Activated CD4-positive, alpha-beta memory T cell treated with anti-CD3 and anti-CD28 coated beads, Interleukin-2, amount 10 ng/mL, durations not matched to agents 7 days and 5 days (primary cell): ENCODE data around the gene CHCHD2. TPM values are rescaled to one million over a fixed set of nuclear protein-coding genes. Genes with fewer than 3 reads are reported as not detected.
"Not testable (repeated sequence)": the region's sequence is repeated elsewhere in the genome, so short reads cannot be mapped to it uniquely, and the experiment has no call there.

ENCODE experiments used
- CTCF ChIA-PET: fragments of 350-600 bp; sonication (Branson Sonifier 250); formaldehyde crosslinking; loops from one replicate; lab custom pipeline; 2021; ENCODE audit warnings: antibody characterized with exemption, inconsistent platforms; lab: Charles Lee
- POLR2A ChIA-PET: fragments of 350-600 bp; sonication (Branson Sonifier 250); formaldehyde crosslinking; loops from one replicate; lab custom pipeline; 2021; ENCODE audit warnings: antibody characterized with exemption; lab: Charles Lee
- DNase-seq: peaks from one replicate; pipeline ENCODE4 v3.0.0-alpha.2; 2020
- H3K27ac Mint-ChIP-seq: one replicate; pipeline ENCODE4 v1.8.0; 2021; ENCODE audit warnings: mild to moderate bottlenecking, mixed read lengths
- H3K27me3 Mint-ChIP-seq: one replicate; pipeline ENCODE4 v1.8.0; 2021; ENCODE audit warnings: mixed read lengths
- H3K36me3 Mint-ChIP-seq: one replicate; pipeline ENCODE4 v1.8.0; 2021; ENCODE audit warnings: low read depth, mixed read lengths
- H3K4me1 Mint-ChIP-seq: one replicate; pipeline ENCODE4 v1.8.0; 2021; ENCODE audit warnings: mixed read lengths
- H3K4me3 Mint-ChIP-seq: one replicate; pipeline ENCODE4 v1.8.0; 2021; ENCODE audit warnings: mild to moderate bottlenecking, mixed read lengths
- H3K9me3 Mint-ChIP-seq: one replicate; pipeline ENCODE4 v1.8.0; 2021; ENCODE audit warnings: mixed read lengths
- total RNA-seq, 2 experiments: library from RNA; stranded (reverse); gene quantifications; one replicate each; pipeline ENCODE4 v1.2.3, GENCODE V29; 2021

The CHCHD2 gene, protein sequence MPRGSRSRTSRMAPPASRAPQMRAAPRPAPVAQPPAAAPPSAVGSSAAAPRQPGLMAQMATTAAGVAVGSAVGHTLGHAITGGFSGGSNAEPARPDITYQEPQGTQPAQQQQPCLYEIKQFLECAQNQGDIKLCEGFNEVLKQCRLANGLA
- 100 to 1,000 TPM; 482 to 505 TPM for total RNA-seq

DNA sequence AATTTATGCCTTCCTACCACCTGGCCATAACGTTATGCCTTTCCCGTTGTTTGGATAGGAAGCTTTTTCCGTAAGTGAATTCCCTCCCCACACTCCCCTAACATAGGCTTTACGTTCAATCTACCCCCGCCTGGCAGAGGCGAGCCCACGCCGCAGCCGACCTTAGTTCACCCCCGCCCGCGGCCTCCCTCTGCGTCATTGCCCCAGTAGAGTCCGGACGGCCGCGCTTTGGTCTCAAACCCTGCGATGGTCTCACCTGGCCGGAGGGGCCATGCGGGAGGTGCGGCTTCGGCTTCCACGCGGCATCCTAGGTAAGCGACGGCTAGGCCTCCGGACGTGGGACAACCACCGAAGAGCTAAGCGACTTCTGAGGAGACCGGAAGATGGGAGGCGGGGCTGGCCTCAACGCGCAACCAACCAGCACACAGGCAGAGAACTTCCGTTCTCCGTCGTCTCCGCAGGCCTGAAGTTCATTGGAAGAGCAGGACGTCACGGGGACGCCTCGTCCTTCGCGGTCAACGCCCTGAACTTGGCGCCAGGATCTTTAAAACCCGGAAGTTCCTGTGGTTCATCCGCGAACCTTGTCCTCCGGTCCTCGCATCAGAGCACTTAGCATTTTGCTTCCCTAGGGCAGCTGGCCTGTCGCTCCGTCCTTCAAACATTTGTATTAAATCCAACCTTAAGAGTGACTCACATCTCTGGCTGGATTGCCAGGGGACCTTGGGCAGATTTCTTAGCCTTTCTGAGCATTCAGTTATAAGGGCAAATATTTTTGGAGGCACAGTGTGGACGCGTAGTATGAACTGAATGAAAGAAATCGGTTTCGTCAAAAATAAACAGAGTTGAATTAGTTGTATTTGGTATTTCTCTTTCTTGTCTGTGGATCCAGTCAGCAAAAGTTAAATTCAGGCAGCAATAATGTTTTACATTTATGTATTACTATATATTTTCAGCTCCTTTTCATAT is at the start of gene CHCHD2:
CHCHD2 (minus strand) TSS at position 369 of the 966 bp plus-strand sequence; CDS start at position 306, 63 bp downstream.
- ChIA-PET POLR2A (interaction anchor here (0.7 to 2.7 kb wide), 21 partner anchors 8 to 1350 kb away, joined by 3 to 33 read pairs (median 5); partner anchors contain the start of genes CCT6A, LANCL2, NIPSNAP2 and PSPH), CTCF (interaction anchor here (0.6 to 1.7 kb wide), 5 partner anchors 32 to 74 kb away, joined by 3 to 14 read pairs (median 3); partner anchors contain the start of genes CCT6A, PSPH and SUMF2)
- Mint-ChIP-seq H3K4me3 (peak within 1 kb of the TSS; percentile 99), H3K9me3 (peaks cover 7% of the 10 kb centered on the region), H3K27ac (peak within 1 kb of the TSS; percentile 94), H3K4me1 (peaks cover 44% of the 10 kb centered on the region), H3K27me3 (no peaks in the 10 kb centered on the region), H3K36me3 (peaks cover 43% of the 10 kb centered on the region)
- peak; percentile 96 for DNase-seq

DNA sequence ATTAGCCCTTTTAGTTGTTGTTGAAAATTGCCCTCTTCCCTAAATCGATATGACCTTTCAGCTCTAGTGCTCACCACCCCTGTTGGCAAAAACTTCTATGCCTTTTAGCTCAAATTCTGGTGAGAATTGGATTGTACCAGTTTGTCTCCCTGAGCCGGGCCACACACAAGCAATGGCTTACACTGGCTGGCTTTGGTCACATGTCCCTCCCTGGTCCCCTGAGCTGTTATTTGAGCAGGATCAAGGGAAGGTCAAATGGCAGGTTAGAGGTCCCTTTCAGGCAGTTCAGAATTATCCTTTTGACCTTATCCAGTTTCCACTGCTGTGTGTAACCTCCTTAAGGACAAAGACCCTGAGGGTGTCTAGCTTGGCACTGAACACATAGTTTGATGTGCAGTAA is 24.8 kb upstream of the CHCHD2 start:
- H3K4me1 Mint-ChIP-seq, H3K36me3 Mint-ChIP-seq, DNase-seq, H3K27ac Mint-ChIP-seq, CTCF ChIA-PET, H3K27me3 Mint-ChIP-seq, H3K4me3 Mint-ChIP-seq, POLR2A ChIA-PET, H3K9me3 Mint-ChIP-seq: not testable (repeated sequence)

DNA sequence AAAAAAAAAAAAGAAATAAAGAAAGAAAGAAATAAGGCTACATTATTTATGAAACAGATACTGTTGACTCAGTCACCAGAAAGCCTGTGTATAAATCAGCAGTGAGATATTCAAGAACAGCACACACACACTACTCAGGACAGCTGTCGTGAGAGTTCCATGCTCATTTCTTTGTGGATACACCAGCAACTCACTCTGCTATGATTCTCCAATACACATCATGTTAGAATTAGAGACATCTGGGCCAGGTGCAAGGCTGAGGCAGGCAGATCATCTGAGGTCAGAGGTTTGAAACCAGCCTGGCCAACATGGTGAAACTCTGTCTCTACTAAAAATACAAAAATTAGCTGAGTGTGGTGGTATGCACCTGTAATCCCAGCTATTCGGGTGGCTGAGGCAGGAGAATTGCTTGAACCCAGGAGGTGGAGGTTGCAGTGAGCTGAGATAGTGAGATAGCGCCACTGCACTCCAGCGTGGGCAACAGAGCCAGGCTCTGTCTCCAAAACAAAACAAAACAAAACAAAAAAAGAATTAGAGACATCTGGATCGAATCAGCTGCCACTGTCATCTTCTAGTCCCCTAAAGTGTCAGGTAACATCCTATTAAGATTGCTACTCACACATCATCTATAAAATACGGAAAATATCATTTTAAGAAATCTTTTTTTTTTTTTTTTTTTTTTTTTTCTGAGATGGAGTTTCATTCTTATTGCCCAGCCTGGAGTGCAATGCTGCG is 21.1 kb upstream of the CHCHD2 start:
- Mint-ChIP-seq H3K4me1 (no peaks in the 10 kb centered on the region), H3K4me3 (no peak overlapping the region), H3K36me3 (no peaks in the 10 kb centered on the region), H3K9me3 (no peaks in the 10 kb centered on the region), H3K27ac (no peak overlapping the region), H3K27me3 (no peaks in the 10 kb centered on the region)
- POLR2A ChIA-PET, result no interaction called here
- CTCF ChIA-PET, result no interaction called here
- DNase-seq, result no peak

DNA sequence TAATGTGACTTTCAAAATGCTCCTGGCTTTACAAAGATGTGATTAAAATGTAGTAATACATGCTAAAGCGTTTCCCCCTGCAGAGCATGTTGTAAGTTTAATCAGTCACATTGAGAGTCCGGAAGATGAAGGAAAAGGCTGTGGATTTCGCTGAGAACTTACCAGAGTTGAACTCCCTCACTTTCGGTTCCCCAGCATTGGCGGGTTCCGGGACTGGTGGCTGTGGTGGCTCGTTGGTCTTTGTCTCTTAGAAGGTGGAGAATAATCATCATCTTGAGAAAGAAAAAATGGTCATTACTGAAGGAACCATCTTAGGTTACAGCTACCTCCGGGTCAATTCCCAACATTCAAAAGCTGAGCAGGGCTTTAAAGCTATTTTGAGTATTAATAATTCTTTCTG is 19.6 kb upstream of the CHCHD2 start:
- CTCF ChIA-PET, result no interaction called here
- Mint-ChIP-seq H3K27me3 (no peaks in the 10 kb centered on the region), H3K4me1 (no peaks in the 10 kb centered on the region), H3K9me3 (no peaks in the 10 kb centered on the region), H3K36me3 (no peaks in the 10 kb centered on the region), H3K4me3 (no peak overlapping the region), H3K27ac (no peak overlapping the region)
- POLR2A ChIA-PET, result no interaction called here
- DNase-seq, result no peak

DNA sequence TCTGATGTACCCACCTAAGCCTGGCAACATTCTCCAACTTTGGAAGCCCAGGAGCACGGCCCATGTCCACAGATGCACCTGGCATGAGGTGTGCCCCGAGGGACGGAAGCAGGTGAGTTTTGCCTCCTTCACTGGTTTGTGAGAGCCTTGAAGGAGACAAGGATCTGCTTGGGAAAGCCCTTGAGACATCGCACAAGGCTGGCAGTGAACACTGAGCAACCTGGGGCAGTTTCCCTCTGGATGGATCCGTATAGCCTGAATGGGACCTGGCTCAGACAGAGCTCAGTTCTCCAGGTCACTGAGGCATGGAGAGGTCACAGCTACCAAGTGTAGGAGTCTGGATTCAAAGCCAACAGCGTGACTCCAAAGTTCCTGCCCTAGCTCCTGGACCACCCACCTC is 18.7 kb upstream of the CHCHD2 start:
- ChIA-PET POLR2A (no interaction called here), CTCF (no interaction called here)
- no peak overlapping the region for H3K4me3 Mint-ChIP-seq
- H3K36me3 Mint-ChIP-seq, result no peaks in the 10 kb centered on the region
- no peaks in the 10 kb centered on the region for H3K27me3 Mint-ChIP-seq
- no peak overlapping the region for H3K27ac Mint-ChIP-seq
- H3K4me1 Mint-ChIP-seq, result no peaks in the 10 kb centered on the region
- H3K9me3 Mint-ChIP-seq, result no peaks in the 10 kb centered on the region
- no peak for DNase-seq

DNA sequence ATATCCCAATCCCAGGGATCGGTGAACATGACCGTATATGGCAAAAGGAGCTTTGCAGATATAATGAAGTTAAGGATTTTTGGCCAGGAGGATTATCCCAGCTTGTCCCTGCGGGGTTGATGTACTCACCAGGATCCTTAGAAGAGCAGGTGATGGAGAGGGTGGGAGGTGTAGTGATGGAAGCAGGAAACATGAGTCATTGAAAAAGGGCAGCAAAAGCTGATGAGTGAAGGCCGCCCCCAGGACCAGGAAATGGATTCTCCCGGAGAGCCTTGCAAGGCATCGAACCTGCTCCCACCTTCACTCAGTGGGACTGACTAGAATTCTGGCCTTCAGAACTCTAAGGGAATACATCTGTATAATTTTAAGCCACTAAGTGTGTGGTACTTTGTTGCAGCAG is 15.2 kb upstream of the CHCHD2 start:
- no peaks in the 10 kb centered on the region for H3K9me3 Mint-ChIP-seq
- no peak overlapping the region for H3K27ac Mint-ChIP-seq
- no peak for DNase-seq
- H3K27me3 Mint-ChIP-seq, result peaks cover 6% of the 10 kb centered on the region
- H3K36me3 Mint-ChIP-seq, result no peaks in the 10 kb centered on the region
- ChIA-PET POLR2A (no interaction called here), CTCF (no interaction called here)
- no peaks in the 10 kb centered on the region for H3K4me1 Mint-ChIP-seq
- no peak overlapping the region for H3K4me3 Mint-ChIP-seq

DNA sequence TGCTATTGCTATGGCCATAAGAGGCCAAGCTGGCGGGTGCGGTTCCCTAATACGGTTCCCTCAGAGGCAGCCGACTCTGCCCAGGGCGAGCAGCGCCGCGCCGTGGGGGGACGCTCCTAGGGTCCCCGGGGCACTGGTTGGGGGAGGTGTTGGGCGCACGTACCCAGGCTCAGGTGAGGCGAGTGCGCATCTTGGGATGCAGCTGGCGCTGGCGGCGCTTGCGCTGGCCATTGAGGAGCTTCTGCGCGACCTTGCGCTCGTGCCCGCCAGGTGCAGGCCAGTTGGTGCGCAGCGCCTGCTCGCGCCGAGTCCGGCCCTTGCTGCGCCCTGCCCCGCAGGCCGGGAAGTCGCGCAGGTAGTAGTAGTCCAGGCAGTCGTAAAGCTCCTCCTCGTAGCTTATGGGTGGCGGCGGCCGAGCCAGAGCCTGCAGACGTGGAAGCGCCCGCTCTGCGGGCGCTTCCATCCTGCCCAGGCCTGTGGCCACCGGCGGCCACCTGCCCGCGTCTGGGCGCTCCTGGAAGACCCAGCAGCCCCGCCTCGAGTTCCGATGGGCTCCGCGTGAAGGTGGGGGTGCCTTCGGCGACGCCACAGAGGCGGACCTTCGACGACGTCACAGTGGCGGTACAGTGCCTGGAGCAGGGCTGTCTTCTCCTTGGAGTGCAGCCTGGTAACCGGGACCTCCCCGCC is 9.7 kb upstream of the CHCHD2 start, which contains the start of gene NUPR2:
NUPR2 (minus strand) TSS at position 566 of the 687 bp plus-strand sequence; CDS start at position 463, 103 bp downstream.
- DNase-seq, result no peak
- Mint-ChIP-seq H3K9me3 (no peaks in the 10 kb centered on the region), H3K4me3 (no peak within 1 kb of the TSS), H3K27me3 (peaks cover 7% of the 10 kb centered on the region), H3K4me1 (no peaks in the 10 kb centered on the region), H3K27ac (no peak within 1 kb of the TSS), H3K36me3 (no peaks in the 10 kb centered on the region)
- POLR2A ChIA-PET, result interaction anchor here (1.0 kb wide), 1 partner anchor 9 kb away, joined by 3 read pairs; no protein-coding TSS in a partner anchor
- CTCF ChIA-PET, result interaction anchor here (0.7 kb wide), 1 partner anchor 30 kb away, joined by 3 read pairs; no protein-coding TSS in a partner anchor

DNA sequence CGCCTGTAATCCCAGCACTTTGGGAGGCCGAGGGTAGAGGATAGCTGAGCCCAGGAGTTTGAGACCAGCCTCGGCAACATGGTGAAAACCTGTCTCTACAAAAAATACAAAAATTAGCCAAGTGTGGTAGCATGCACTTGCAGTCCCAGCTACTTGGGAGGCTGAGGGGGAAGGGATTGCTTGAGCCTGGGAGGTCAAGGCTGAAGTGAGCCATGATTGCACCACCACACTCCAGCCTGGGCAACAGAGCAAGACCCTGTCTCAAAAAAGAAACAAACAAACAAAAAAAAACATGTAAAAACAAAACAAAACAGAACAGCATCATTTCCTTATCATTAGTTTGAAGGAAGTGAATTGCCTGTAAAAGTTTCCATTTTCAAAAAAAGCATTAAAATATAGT is 6.0 kb upstream of the CHCHD2 start:
- not testable (repeated sequence) for H3K4me3 Mint-ChIP-seq

DNA sequence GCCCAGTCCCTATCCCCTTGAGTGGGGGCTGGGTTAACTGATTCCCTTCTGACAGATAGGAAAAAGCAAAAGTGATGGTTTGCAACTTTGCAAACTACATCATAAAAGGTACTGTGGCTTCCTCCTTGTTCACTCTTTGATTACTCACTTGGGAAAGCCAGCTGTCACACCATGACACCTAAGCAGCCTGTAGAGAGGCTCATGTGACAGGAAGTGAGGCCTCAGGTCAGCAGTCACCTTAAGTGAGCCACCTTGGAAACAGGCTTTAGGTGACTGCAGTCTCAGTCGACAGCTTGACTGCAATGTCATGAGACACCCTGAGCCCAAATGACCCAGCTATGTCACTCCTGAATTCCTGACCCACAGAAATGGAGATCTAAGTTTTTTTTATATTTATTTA is 4.3 kb upstream of the CHCHD2 start:
- H3K36me3 Mint-ChIP-seq, result peaks cover 18% of the 10 kb centered on the region
- H3K4me1 Mint-ChIP-seq, result peaks cover 21% of the 10 kb centered on the region
- H3K9me3 Mint-ChIP-seq, result peaks cover 7% of the 10 kb centered on the region
- no peak for DNase-seq
- H3K27ac Mint-ChIP-seq, result no peak overlapping the region
- no peaks in the 10 kb centered on the region for H3K27me3 Mint-ChIP-seq
- POLR2A ChIA-PET, result no interaction called here
- H3K4me3 Mint-ChIP-seq, result no peak overlapping the region
- CTCF ChIA-PET, result no interaction called here

More for the DNA sequence above, 6.0 kb upstream of the CHCHD2 start:
- H3K9me3 Mint-ChIP-seq, DNase-seq, POLR2A ChIA-PET, H3K27me3 Mint-ChIP-seq, CTCF ChIA-PET, H3K27ac Mint-ChIP-seq, H3K36me3 Mint-ChIP-seq: not testable (repeated sequence)
- peaks cover 12% of the 10 kb centered on the region for H3K4me1 Mint-ChIP-seq

DNA sequence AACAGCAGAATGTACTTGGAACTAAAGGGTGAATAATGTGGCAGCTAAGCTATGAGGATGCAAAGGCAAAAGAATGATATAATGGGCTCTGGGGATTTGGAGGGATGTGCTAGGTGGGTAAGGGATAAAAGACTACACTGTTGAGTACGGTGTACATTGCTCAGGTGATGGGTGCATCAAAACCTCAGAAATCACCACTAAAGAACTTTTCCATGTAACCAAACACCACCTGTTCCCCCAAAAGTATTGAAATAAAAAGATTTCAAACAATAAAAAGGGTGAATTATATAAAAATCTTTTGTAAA is 1.6 kb upstream of the CHCHD2 start:
- DNase-seq, result no peak

DNA sequence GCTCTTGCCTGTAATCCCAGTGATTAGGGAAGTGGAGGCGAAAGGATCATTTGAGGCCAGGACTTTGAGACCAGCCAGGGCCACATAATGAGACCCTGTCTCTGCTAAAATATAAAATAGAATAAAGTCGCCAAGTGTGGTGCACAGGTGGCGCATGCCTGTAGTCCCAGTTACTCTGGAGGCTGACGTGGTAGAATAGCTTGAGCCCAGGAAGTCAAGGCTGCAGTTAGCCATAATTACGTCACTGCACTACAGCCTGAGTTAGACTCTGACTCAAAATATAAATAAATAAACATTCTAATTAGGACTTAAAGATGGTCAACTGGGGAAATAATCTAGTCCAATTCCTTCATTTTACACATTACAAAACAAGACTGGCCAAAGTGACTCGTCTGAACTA is 768 bp downstream of the CHCHD2 start:
- H3K4me3 Mint-ChIP-seq, result peak overlapping the region; percentile 99
- peaks cover 41% of the 10 kb centered on the region for H3K4me1 Mint-ChIP-seq
- peak overlapping the region; percentile 94 for H3K27ac Mint-ChIP-seq
- DNase-seq, result peak; percentile 45
- H3K36me3 Mint-ChIP-seq, result peaks cover 51% of the 10 kb centered on the region
- H3K9me3 Mint-ChIP-seq, result peaks cover 7% of the 10 kb centered on the region
- CTCF ChIA-PET, result interaction anchor here (1.3 to 1.7 kb wide), 4 partner anchors 31 to 54 kb away, joined by 3 to 14 read pairs (median 4); partner anchors contain the start of genes CCT6A, PSPH and SUMF2
- POLR2A ChIA-PET, result interaction anchor here (0.7 to 2.7 kb wide), 14 partner anchors 10 to 1346 kb away, joined by 3 to 33 read pairs (median 6); partner anchors contain the start of genes CCT6A, LANCL2, NIPSNAP2 and PSPH
- no peaks in the 10 kb centered on the region for H3K27me3 Mint-ChIP-seq

More for the DNA sequence above, 1.6 kb upstream of the CHCHD2 start:
- CTCF ChIA-PET, result interaction anchor here (0.6 kb wide), 1 partner anchor 9 kb away, joined by 3 read pairs; no protein-coding TSS in a partner anchor
- Mint-ChIP-seq H3K4me3 (no peak overlapping the region), H3K36me3 (peaks cover 35% of the 10 kb centered on the region), H3K4me1 (peaks cover 40% of the 10 kb centered on the region), H3K27me3 (no peaks in the 10 kb centered on the region), H3K9me3 (peaks cover 7% of the 10 kb centered on the region), H3K27ac (no peak overlapping the region)
- POLR2A ChIA-PET, result no interaction called here

DNA sequence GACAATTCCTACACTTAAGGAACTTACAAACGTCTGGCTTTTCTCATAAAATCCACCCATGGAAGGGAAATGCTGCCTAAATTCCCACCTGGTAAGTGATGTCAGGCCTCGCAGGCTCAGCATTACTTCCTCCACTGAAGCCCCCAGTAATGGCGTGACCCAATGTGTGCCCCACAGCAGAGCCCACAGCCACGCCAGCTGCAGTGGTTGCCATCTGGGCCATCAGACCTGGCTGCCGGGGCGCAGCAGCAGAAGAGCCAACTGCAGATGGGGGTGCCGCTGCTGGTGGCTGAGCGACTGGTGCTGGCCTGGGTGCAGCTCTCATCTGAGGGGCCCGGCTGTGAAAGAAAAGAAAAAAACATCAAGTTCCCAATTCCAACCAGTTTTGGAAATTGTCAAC is 2.1 kb downstream of the CHCHD2 start:
- CTCF ChIA-PET, H3K9me3 Mint-ChIP-seq, H3K4me3 Mint-ChIP-seq, DNase-seq, H3K27me3 Mint-ChIP-seq, POLR2A ChIA-PET, H3K27ac Mint-ChIP-seq: not testable (repeated sequence)
- peaks cover 63% of the 10 kb centered on the region for H3K36me3 Mint-ChIP-seq
- H3K4me1 Mint-ChIP-seq, result peaks cover 39% of the 10 kb centered on the region
